NCI-H1436 (cell line): ENCODE results near the gene DCAF5.

Source experiments
- DNase-seq: peaks from one replicate; lab custom pipeline; 2025; lab: John Stamatoyannopoulos, UW

DCAF5 gene

DNA sequence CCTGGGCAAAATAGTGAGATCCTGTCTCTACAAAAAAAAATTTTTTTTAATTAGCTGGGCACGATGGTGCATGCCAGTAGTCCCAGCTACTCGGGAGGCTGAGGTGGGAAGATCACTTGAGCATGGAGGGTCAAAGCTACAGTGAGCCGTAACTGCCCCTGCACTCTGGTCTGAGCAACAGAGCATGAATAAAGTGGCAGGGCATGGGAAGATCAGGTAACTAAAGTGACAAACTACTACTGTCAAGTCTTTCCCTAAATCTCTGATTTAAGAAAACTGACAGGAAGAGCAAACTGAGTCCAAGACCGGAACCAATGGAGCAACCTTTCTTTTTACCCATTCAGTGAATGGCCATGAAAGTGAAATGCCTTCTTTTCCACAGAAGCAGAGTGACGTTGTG, 10.8 kb downstream of the DCAF5 start:
- DNase-seq: no peak

DNA sequence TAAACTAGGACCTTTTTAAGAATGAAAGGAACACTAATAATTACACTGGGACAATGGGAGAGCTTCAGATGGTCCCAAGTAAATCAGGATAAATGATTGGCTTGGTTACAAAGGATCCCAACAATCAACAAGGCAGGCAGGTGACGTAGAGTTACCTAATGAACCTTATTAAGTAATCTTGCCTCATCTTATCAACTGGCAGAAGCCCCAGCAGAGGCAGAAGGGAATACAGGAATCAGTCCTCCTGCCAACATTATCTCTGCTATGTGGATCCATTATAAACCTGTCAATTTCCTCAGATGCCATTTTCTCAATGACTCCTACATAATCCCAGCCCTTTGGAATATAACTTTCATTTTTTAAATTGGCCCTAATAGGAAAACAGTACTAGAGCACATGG, 11.4 kb downstream of the DCAF5 start:
- DNase-seq: no peak

DNA sequence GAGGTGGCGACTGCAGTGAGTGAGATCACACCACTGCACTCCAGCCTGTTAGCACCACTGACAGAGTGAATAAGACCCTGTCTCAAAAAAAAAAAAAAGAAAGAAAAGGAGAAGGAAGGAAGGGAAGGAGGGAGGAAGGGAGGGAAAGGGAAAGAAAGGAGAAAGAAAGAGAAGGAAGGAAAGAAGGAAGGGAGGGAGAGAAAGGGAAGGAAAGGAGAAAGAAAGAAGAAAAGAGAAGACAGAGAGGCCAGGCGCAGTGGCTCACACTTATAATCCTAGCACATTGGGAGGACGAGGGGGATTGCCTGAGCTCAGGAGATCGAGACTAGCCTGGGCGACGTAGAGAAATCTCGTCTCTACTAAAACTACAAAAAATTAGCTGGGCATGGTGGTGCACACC, 13.2 kb downstream of the DCAF5 start:
- no peak for DNase-seq

DNA sequence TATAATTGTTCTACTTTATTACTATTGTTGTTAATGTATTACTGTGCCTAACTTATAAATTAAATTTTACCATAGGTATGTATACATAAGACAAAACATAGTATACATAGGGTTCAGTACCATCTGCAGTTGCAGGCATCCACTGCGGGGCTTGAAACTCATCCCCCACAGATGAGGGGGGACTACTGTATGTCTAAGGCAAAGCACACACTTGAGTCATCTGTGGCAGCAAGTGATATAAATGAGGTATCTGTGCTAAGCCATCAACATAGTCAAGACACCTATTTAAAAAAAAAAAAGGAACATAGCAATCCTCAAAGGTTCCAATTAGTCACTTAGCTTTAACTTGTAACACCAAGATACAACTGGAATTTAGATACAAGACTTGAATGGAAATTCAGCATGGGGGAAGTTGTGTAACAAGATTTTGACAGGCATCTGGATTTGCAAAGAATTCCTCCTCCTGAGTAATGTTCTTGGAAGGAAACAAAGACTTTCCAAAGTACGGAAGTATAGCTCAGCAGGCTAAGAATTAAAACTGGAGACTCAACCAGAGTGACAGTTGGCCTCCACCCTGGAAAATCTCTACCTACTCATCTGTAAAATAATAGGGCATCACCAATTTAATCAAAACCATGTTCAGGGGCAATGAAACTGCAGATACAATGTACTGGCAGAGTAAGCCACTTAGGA, 14.9 kb downstream of the DCAF5 start:
- DNase-seq: no peak

DNA sequence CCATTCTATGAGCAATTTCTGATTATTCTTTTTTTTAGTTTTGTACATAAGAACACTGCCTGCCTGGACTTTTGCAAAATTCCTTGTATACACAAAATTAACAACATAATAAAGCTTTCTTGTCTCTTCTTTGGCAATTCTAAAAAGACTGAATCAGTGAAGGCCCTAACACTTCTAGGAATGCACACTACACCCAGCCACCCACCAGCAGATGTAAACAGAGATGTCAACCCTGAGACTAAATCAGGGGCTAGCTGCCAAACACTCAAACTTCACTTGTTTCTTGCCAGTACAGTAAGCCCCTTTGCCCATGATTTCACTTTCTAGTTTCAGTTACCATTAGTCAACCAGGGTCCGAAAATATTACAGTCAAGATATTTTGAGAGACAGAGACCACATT, 15.5 kb downstream of the DCAF5 start:
- DNase-seq: no peak

DNA sequence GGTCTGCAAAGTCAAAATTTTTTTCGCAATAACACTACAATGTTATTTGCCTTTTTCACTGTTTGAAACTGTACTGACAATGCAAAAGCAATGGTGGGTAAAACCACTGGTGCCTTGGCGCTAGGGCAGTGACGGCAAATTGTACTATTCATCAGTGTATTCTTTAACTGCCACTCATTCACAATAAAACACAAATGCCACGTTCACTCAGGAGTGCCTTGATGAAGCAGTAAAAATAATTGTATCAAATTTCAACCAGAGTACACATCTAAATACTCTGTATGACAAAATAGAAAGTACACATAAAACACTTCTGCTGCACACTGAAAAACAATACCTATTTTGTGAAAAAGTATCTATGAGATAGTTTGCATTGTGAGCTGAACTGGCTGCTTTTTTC, 17.8 kb downstream of the DCAF5 start:
- peak; percentile 21 for DNase-seq

DNA sequence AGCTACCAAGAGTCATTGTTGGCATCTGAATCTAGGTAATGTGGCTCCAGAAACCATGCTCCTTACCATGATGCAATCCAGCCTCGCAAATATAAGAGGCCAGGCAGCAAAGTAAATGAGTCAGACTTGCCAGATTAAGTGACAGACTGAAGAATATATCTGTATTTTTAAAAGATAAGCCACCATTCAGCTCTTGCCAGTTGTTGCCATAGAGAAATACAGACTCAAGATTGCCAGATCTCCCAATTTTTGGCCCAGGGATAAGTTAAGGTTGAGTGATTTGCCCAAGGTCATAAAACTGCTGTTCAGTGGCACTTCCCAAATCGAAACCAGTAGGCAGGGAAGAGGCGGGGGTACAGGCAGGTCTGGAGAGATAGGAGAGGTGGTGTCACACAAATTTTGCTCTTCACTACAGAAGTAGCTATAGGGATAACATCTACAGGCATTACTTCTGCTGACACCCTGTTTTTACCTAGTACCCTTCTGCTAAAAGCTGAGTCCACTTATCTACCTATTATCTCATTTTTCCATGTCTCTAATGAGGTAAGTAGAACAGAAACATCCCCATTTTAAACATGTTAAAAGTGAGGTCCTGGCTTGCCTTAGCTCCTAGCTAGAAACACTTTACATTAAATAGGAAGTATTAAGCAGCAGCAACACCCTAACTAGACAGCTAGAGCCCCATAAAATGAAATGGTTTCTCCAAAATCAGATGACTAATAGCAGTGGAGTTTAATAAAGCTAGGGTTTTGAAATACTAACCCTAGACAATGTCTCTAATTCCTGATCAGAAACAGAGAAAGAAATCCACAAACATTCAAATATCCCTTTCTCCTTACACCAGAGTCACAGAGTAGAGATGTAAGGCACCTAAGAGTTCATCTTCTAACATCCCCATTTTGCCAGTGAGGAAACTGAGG, 19.5 kb downstream of the DCAF5 start:
- no peak for DNase-seq

DNA sequence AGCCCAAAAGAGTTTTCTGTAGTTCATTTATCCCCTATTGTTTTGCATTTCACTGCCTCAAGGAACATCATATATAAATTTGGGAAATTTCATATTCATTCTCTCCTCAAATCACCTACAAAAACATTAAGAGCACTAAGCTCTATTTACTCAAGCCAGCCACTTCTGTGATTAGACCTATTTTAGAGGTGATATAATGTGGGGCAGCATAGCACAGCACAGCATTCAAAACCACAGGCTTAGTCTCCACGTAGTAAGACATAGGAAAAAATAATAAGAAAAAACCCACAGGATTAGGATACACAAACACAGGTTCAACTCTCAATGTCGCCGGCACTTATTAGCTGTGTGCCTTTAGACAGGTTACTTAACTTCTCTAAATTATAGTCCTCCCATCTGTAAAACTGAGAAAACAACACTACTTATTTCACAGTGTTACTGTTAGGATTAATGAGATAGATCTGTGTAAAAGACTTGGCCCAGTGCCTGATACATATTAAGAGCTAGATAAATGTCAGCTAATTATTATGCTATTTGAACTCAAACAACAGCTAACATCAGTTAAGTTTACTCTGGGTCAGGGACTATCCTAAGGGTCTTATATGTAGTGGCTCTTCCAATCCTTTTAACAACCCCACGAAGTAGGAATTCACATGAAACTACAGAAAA, 20.3 kb downstream of the DCAF5 start:
- no peak for DNase-seq

DNA sequence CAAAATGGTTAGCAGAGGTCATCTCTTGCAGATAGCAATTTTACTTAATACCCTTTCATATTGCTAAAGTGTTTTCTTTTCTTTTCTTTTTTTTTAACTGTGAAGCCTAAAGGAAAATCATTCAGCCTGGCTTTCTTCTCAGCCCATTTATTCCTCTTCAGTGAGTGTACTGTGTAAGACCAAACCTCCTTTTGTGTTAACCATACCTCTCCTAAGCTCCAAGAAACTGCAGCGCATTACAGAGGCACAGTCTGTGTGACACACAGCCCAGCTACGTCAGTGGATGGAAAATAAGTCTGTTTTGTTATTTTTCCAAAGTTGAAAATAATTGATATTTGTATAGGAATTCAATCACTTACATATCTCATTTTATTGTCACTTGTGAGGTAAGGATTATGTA, 21.7 kb downstream of the DCAF5 start:
- no peak for DNase-seq

DNA sequence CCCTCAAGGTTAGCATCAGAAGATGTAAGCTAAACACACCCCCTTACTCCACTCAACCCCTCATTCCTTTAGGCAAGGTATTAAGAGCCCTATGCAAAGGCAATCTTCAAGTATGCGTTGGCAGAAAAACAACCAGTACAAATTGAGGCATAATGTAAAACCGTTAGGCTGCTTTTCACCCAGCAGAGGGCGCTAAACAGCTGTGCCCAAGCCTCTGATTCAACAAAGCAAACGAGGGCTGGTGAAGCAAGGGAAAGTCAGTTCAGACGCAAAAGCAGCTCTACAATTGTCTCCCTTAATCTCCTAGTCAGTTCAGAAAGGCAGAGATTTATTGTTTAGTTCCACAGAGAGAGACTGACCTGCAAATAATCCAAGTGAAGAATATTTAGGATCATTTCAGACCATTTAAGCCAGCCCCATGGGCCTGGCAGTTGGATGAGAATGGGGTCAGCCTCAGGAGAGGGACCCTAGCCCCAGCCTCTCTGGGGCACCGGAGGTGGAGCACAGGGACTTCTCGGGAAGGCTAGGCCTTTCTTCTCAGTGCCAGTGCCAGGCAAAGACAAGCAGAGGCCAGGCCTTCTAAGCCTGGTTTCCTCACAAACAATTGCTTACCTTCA, 23.5 kb downstream of the DCAF5 start:
- DNase-seq: peak; percentile 79

DNA sequence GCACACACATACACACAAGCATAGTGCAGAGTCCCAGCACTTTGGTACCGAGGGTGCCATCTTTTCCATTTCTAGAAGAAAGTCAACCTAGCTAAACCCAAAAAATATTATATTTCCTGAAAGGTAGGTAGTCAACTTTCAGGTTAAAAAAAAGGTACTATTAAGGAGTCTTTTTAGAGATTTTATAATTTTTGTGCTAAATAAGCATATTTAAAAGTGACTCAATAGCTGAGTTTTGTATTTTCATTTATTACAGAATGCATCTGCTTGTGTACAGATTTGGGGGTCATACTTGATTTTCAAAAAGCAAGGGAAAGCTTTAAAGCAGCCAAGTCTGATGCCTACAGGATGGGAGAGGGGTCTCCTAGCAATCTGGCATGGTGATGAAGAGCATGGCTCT, 34.6 kb downstream of the DCAF5 start:
- DNase-seq: no peak

DNA sequence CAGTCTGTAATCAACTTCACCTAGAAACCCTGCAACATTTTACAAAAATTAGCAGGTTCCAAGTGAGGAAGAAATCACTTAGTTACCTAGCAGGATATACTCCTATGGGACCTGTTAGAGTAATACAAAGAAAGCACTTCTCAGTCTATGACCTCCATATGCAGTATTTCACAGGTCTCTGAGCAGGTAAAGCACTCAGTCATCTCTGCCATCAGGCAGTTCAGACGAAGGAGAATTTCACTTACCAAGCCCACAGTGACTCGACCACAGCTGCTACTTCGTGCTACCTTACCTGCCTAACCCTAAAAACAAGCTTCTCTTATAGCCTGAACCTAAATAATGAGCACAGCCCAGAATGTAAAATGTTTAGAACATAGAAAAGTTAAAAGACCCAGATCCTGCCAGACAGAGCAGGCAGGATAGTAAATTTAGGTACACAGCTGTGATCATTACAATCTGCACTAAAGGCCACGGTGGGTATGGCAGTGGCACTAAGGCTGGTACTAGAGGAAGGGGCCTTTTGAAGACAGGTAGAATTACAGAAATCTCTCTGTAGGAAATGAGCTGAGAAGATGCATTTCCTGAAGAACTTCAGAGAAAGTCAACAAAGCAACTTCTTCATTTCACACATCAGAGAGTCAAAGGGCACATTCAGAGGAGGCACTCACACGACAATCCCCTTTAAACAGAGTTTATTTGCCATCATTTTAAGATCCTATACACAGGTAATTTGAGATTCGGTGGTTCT, 35.7 kb downstream of the DCAF5 start:
- no peak for DNase-seq

DNA sequence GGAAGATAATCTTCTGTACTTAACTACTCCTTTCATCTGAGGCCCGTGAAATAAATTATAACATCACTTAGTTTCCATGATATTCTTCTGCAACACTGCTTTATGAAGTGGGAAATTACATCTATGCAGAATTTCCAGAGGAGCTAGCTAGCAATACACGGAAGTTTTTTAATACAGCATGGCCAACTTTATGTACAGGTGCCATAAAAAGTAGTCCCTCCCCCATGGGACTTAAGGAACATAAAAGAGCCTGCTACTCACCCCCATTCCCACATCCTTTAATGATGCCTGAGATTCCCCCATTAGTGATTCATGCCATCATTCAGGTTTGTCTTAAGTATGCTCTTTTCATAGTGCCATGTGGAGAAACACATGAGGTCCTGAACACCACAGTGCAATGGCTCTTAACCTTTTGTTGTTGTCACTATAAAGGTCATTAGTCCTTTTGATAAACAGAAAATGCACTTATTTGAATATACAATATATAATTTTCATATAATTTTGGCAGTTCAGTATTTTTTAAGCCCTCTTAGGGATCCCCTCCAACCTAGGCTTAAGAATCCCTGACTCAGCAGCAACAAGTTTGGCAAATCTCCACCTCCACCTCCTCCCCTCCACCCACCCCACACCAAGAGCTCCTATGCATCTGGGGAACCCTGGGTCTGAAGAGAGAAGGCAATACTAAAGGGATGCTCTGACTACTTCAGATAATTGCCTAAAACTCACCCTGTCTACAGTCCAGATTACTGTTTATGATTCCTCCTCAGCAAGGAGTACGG, 37.3 kb downstream of the DCAF5 start:
- DNase-seq: no peak

DNA sequence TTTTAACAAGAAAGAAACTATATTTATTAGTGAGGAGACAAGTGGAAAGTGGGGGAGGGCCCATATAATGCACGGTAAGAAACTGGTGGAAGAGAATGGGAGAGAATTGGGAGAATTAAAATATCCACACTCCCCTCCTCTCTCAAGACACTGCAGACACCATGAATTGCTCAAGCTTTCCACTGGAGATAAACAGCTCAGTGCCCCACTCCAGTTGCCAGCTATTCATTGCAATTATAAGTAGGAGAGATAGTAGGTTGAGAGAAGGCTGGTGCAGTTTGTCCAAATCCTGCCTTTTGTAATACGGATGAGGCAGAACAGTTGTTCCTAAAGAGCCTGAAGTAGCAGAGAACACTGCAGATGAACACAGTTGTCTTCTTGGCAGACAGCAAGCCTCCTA, 38.2 kb downstream of the DCAF5 start:
- no peak for DNase-seq

DNA sequence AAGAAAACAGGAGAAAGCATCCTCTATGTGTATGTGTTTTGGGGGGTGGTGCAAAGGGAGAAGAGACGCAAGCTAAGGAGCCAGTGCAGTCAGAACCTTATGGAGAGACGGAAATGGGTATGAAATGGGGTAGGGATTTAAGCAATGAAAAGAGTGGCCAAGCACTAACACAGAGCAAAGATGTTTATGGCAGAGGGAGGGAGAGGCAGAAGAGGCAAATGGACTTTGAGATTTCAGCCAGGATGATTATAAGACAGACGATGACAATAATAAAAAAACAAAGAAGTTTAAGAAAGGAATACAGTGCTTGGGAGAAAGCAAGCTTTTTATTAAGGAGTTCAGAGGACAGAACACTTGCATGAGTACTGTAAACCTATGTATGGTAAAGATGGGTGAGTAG, 44.6 kb downstream of the DCAF5 start:
- DNase-seq: no peak

DNA sequence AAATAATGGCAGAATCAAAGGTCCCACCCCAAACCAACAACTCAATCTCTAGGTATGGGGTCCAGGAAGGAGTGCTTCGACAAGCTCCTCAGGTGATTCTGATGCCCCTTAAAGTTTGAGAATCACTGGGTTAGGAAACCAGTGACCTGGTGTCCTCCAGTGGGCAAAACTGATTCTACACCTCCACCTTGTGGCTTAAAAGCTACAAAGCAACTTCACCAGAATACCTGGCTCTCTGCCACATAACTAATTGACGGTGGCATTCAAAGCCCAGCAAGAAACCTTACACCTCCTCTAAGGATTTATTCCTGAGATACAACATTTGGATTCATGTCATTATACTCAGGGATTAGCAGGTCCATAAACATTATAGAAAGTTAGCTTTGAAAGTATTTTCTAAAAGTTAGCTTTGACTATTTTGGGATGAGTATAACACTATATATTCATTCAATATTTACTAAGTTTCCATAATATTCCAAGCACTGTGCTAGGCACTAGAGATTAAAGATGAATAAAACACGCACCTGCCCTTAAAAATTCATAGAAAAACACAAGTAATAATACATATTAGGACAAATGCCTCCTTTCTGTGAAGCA, 45.4 kb downstream of the DCAF5 start:
- peak; percentile 74 for DNase-seq

DNA sequence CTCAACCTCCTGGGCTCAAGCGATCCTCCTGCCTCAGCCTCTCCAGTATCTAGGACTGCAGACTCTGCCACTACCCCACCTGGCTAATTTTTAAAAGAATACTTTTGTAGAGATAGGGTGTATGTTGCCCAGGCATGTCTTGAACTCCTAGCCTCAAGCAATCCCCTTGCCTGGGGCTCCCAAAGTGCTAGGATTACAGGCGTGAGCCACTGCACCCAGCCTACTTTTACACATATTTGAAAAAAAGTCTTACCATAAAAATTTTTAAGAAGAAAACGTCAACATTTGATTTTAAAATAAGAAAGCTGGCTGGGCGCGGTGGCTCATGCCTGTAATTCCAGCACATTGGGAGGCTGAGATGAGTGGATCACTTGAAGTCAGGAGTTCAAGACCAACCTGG, 46.5 kb downstream of the DCAF5 start:
- DNase-seq: no peak

DNA sequence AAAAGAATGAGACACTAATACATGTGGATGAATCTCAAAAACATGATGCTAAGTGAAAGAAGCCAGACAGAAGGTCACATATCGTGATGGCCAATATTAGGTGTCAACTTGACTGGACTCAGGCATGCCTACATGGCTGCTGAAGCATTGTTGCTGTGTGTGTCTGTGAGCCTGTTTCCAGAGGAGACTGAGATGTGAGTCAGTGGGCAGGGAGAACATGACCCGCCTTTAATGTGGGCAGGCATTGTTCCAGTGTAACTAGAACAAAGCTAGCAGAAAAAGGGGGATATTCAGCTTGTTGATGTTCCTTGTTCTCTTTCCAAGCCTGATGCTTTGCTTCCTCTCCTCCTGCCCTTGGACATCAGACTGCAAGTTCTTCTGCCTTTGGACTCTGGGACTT, 47.6 kb downstream of the DCAF5 start:
- no peak for DNase-seq

DNA sequence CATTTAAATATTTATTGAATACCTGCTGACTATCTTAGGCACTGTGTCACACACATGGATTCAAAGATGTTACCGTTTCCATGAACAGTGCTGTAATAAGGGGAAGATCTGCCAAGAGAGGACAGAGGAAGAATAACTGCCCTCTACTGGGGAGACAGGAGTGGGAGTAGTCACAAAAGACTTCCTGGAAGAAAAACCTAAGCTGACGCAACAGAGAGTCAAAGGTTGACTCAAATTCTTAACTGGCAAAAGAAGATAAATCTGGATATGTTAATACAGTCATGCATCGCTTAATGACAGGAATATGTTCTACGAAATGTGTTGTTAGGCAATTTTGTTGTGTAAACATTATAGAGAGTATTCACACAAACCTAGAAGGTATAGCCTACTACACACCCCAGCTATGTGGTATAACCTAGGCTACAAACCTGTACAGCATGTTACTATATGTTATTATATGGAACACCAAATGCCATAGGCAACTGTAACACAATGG, 51.5 kb downstream of the DCAF5 start:
- DNase-seq: no peak

DNA sequence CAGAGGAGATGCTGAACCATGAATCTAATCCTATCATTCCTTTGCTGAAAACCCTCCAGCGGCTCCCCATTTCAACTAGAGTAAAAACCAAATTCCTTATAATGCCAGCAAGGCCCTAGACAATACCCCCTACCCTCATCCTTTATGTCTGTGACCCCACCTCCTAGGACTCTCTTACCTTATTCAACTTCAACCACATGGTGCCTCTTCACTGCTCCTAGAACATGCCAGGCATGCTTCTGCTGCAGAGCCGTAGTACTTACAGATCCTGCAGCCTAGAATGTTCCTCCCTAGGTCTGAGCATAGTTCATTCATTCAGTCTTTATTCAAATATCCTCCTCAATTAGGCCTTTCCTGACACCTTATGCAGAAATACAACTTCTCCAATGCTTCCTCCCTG, 54.9 kb downstream of the DCAF5 start:
- DNase-seq: no peak
